ENCODE data around the gene CFAP20.

CFAP20 gene

GRCh38 chr16:58110571-58111301 is 18.4 kb downstream of the CFAP20 start:
- H3K4me2 ChIP-seq (ENCODE audit: low read length): peak overlapping the region; percentile 12
- H3K36me3 ChIP-seq (ENCODE audit: control insufficient read depth in 1 of 2, insufficient read depth in 2 of 2, low read length in 2 of 2): peaks cover 15 to 18% of the 10 kb centered on the region in 2 experiments
- H2BK5ac ChIP-seq (ENCODE audit: low read depth, low read length, poor library complexity): no peak overlapping the region
- H3K4me3 ChIP-seq (ENCODE audit: low read depth, low read length): no peak overlapping the region
- no CpG with 5 or more reads among the region's 12 CpGs for WGBS (ENCODE audit: extremely low coverage, insufficient coverage, insufficient read length)
- H3K9me3 ChIP-seq (ENCODE audit: insufficient read depth, low read depth, low read length): no peaks in the 10 kb centered on the region
- H3K4ac ChIP-seq (ENCODE audit: low read depth, low read length): no peak overlapping the region
- H2BK120ac ChIP-seq (ENCODE audit: insufficient read depth, low read length, poor library complexity): no peak overlapping the region
- no peak overlapping the region for H3K9ac ChIP-seq (ENCODE audit: low read length)
- H3K79me1 ChIP-seq (ENCODE audit: low read length): no peaks in the 10 kb centered on the region
- no peak overlapping the region for H2BK12ac ChIP-seq (ENCODE audit: low read length)
- H4K91ac ChIP-seq (ENCODE audit: low read depth, low read length): no peak overlapping the region
- peak overlapping the region; percentile 10 for H3K27ac ChIP-seq (ENCODE audit: low read depth, low read length)
- DNase-seq: no peak
- no peak overlapping the region for H3K23ac ChIP-seq (ENCODE audit: low read length)
- no peaks in the 10 kb centered on the region for H3K79me2 ChIP-seq (ENCODE audit: control insufficient read depth, insufficient read depth, low read length, poor library complexity)
- H3K14ac ChIP-seq (ENCODE audit: low read length): no peak overlapping the region
- H3K18ac ChIP-seq (ENCODE audit: low read length): no peak overlapping the region
- H2AFZ ChIP-seq (ENCODE audit: insufficient read depth, low read length, poor library complexity): no peak overlapping the region
- no peaks in the 10 kb centered on the region for H3K27me3 ChIP-seq (ENCODE audit: insufficient read depth, low read length)
- H4K8ac ChIP-seq (ENCODE audit: low read depth, low read length): no peak overlapping the region
- no peak overlapping the region for H2AK5ac ChIP-seq (ENCODE audit: low read length)
- H3K4me1 ChIP-seq (ENCODE audit: control insufficient read depth in 1 of 2, insufficient read depth in 2 of 2, low read length in 2 of 2): peaks cover 13% of the 10 kb centered on the region in 2 experiments
- no peak overlapping the region for H4K12ac ChIP-seq (ENCODE audit: low read depth, low read length)

- Histone ChIP-seq H3K27me3 (ENCODE audit: insufficient read depth, low read length) (no peaks in the 10 kb centered on the region), H3K9me3 (ENCODE audit: insufficient read depth, low read depth, low read length) (no peaks in the 10 kb centered on the region)
These were observed 19.3 kb downstream of the CFAP20 start for GRCh38 chr16:58109881-58110280.

GRCh38 chr16:58109330-58109729 is 19.9 kb downstream of the CFAP20 start:
- H3K4me1 ChIP-seq (ENCODE audit: control insufficient read depth in 1 of 2, insufficient read depth in 2 of 2, low read length in 2 of 2): peaks cover 13 to 15% of the 10 kb centered on the region in 2 experiments
- H2BK120ac ChIP-seq (ENCODE audit: insufficient read depth, low read length, poor library complexity): no peak overlapping the region
- H3K79me1 ChIP-seq (ENCODE audit: low read length): no peaks in the 10 kb centered on the region
- H3K9ac ChIP-seq (ENCODE audit: low read length): no peak overlapping the region
- no CpG with 5 or more reads among the region's 8 CpGs for WGBS (ENCODE audit: extremely low coverage, insufficient coverage, insufficient read length)
- H4K12ac ChIP-seq (ENCODE audit: low read depth, low read length): no peak overlapping the region
- H4K91ac ChIP-seq (ENCODE audit: low read depth, low read length): no peak overlapping the region
- no peak overlapping the region for H4K8ac ChIP-seq (ENCODE audit: low read depth, low read length)
- H2BK12ac ChIP-seq (ENCODE audit: low read length): no peak overlapping the region
- peaks cover 4 to 6% of the 10 kb centered on the region in 2 experiments for H3K36me3 ChIP-seq (ENCODE audit: control insufficient read depth in 1 of 2, insufficient read depth in 2 of 2, low read length in 2 of 2)
- no peak overlapping the region for H3K23ac ChIP-seq (ENCODE audit: low read length)
- H2AK5ac ChIP-seq (ENCODE audit: low read length): no peak overlapping the region
- DNase-seq: no peak
- H3K4ac ChIP-seq (ENCODE audit: low read depth, low read length): no peak overlapping the region
- H3K9me3 ChIP-seq (ENCODE audit: insufficient read depth, low read depth, low read length): no peaks in the 10 kb centered on the region
- no peaks in the 10 kb centered on the region for H3K79me2 ChIP-seq (ENCODE audit: control insufficient read depth, insufficient read depth, low read length, poor library complexity)
- H3K4me3 ChIP-seq (ENCODE audit: low read depth, low read length): no peak overlapping the region
- no peak overlapping the region for H3K14ac ChIP-seq (ENCODE audit: low read length)
- no peaks in the 10 kb centered on the region for H3K27me3 ChIP-seq (ENCODE audit: insufficient read depth, low read length)
- no peak overlapping the region for H3K18ac ChIP-seq (ENCODE audit: low read length)
- H3K4me2 ChIP-seq (ENCODE audit: low read length): no peak overlapping the region
- H2BK5ac ChIP-seq (ENCODE audit: low read depth, low read length, poor library complexity): no peak overlapping the region
- H2AFZ ChIP-seq (ENCODE audit: insufficient read depth, low read length, poor library complexity): no peak overlapping the region
- H3K27ac ChIP-seq (ENCODE audit: low read depth, low read length): no peak overlapping the region

More at GRCh38 chr16:58109881-58110280, 19.3 kb downstream of the CFAP20 start:
- Histone ChIP-seq H4K12ac (ENCODE audit: low read depth, low read length) (no peak overlapping the region), H4K8ac (ENCODE audit: low read depth, low read length) (no peak overlapping the region), H3K27ac (ENCODE audit: low read depth, low read length) (no peak overlapping the region), H3K14ac (ENCODE audit: low read length) (no peak overlapping the region), H3K9ac (ENCODE audit: low read length) (no peak overlapping the region), H2BK120ac (ENCODE audit: insufficient read depth, low read length, poor library complexity) (no peak overlapping the region), H3K79me2 (ENCODE audit: control insufficient read depth, insufficient read depth, low read length, poor library complexity) (no peaks in the 10 kb centered on the region), H3K4me3 (ENCODE audit: low read depth, low read length) (no peak overlapping the region), H3K36me3 (ENCODE audit: control insufficient read depth in 1 of 2, insufficient read depth in 2 of 2, low read length in 2 of 2) (peaks cover 9 to 12% of the 10 kb centered on the region in 2 experiments), H3K4me1 (ENCODE audit: control insufficient read depth in 1 of 2, insufficient read depth in 2 of 2, low read length in 2 of 2) (peaks cover 13 to 15% of the 10 kb centered on the region in 2 experiments), H2BK5ac (ENCODE audit: low read depth, low read length, poor library complexity) (no peak overlapping the region), H3K79me1 (ENCODE audit: low read length) (no peaks in the 10 kb centered on the region), H2AK5ac (ENCODE audit: low read length) (no peak overlapping the region), H2BK12ac (ENCODE audit: low read length) (no peak overlapping the region), H4K91ac (ENCODE audit: low read depth, low read length) (no peak overlapping the region), H2AFZ (ENCODE audit: insufficient read depth, low read length, poor library complexity) (no peak overlapping the region), H3K23ac (ENCODE audit: low read length) (no peak overlapping the region), H3K18ac (ENCODE audit: low read length) (no peak overlapping the region), H3K4ac (ENCODE audit: low read depth, low read length) (no peak overlapping the region), H3K4me2 (ENCODE audit: low read length) (no peak overlapping the region)
- no peak for DNase-seq
- no CpG with 5 or more reads among the region's 2 CpGs for WGBS (ENCODE audit: extremely low coverage, insufficient coverage, insufficient read length)

DNA sequence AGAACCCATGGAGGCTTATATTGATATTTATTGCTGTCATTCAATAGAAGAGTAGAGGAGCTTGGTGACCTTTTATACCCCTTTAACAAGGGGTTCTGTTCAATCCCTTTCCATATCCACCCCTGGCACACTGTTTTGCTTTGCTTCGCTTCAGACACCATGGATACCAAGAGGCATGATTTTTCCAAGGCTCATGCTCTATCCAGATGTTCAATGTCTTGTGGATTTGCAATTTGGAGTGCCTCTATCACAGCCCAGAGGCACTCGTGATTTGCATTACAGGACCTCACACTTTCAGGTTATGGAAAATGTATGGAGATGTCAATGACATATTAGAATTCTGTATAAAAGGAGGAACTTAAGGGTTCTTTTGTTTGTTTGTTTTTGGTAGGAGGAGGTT is 21.5 kb downstream of the CFAP20 start:
- Histone ChIP-seq H3K36me3 (ENCODE audit: control insufficient read depth in 1 of 2, insufficient read depth in 2 of 2, low read length in 2 of 2) (no peaks in the 10 kb centered on the region), H4K8ac (ENCODE audit: low read depth, low read length) (no peak overlapping the region), H3K4ac (ENCODE audit: low read depth, low read length) (no peak overlapping the region), H2AFZ (ENCODE audit: insufficient read depth, low read length, poor library complexity) (no peak overlapping the region), H3K27me3 (ENCODE audit: insufficient read depth, low read length) (no peaks in the 10 kb centered on the region), H3K18ac (ENCODE audit: low read length) (no peak overlapping the region), H2BK12ac (ENCODE audit: low read length) (no peak overlapping the region), H3K9me3 (ENCODE audit: insufficient read depth, low read depth, low read length) (no peaks in the 10 kb centered on the region), H4K12ac (ENCODE audit: low read depth, low read length) (no peak overlapping the region), H3K4me2 (ENCODE audit: low read length) (no peak overlapping the region), H3K79me1 (ENCODE audit: low read length) (no peaks in the 10 kb centered on the region), H3K4me3 (ENCODE audit: low read depth, low read length) (no peak overlapping the region), H3K14ac (ENCODE audit: low read length) (no peak overlapping the region), H4K91ac (ENCODE audit: low read depth, low read length) (no peak overlapping the region), H2AK5ac (ENCODE audit: low read length) (no peak overlapping the region), H3K27ac (ENCODE audit: low read depth, low read length) (no peak overlapping the region), H3K23ac (ENCODE audit: low read length) (no peak overlapping the region), H2BK5ac (ENCODE audit: low read depth, low read length, poor library complexity) (no peak overlapping the region), H3K9ac (ENCODE audit: low read length) (no peak overlapping the region), H3K79me2 (ENCODE audit: control insufficient read depth, insufficient read depth, low read length, poor library complexity) (no peaks in the 10 kb centered on the region), H2BK120ac (ENCODE audit: insufficient read depth, low read length, poor library complexity) (no peak overlapping the region), H3K4me1 (ENCODE audit: control insufficient read depth in 1 of 2, insufficient read depth in 2 of 2, low read length in 2 of 2) (peaks cover 13 to 15% of the 10 kb centered on the region in 2 experiments)
- no peak for DNase-seq
- no CpG with 5 or more reads among the region's 2 CpGs for WGBS (ENCODE audit: extremely low coverage, insufficient coverage, insufficient read length)
